SK-N-SH (cell line): ENCODE measurements around the gene SIRPB1.

Experiments used
- CHD2 ChIP-seq: fragments of 150-350 bp; IDR thresholded peaks from 2 replicates; pipeline ENCODE4 v1.6.1; 2018; ENCODE audit warnings: low read length; ENCODE audit not compliant: partially characterized antibody
- NRF1 ChIP-seq: IDR thresholded peaks from 2 replicates; pipeline ENCODE4 v1.6.1; 2012; ENCODE audit warnings: low read depth, mild to moderate bottlenecking, low read length
- TF ChIP-seq, protein P1 (sequence below): fragments of 200-600 bp; sonication (generic); IDR thresholded peaks from 2 replicates; pipeline ENCODE4 v1.6.1; 2017; ENCODE audit warnings: antibody characterized with exemption, mild to moderate bottlenecking, moderate library complexity
- TF ChIP-seq, protein P2 (sequence below): IDR thresholded peaks from 2 replicates; pipeline ENCODE4 v1.4.0; 2012; ENCODE audit warnings: low read depth, borderline replicate concordance
- TF ChIP-seq, protein P3 (sequence below): IDR thresholded peaks from 2 replicates; pipeline ENCODE4 v1.4.0; 2012; ENCODE audit warnings: low read depth, borderline replicate concordance

DNA sequence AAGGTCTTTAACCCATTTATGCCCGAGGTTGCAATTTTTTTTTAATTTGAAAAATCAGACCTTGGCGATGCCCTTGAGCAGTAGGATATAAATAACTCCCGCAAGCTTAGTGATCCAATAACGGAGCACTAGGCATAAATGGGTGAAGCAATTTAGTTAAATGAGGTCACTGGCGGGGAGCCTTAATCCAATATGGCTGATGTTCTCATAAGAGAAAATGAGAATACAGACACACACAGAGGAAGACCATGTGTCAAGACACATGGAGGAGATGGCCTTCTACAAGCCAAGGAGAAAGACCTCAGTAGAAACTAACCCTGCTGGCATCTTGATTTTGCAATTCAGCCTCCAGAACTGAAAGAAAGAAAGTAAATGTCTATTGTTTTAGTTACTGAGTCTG lies 37.0 kb upstream of the SIRPB1 start:
- TF ChIP-seq CHD2 (no peak), NRF1 (no peak)
- TF ChIP-seq, protein P1, sequence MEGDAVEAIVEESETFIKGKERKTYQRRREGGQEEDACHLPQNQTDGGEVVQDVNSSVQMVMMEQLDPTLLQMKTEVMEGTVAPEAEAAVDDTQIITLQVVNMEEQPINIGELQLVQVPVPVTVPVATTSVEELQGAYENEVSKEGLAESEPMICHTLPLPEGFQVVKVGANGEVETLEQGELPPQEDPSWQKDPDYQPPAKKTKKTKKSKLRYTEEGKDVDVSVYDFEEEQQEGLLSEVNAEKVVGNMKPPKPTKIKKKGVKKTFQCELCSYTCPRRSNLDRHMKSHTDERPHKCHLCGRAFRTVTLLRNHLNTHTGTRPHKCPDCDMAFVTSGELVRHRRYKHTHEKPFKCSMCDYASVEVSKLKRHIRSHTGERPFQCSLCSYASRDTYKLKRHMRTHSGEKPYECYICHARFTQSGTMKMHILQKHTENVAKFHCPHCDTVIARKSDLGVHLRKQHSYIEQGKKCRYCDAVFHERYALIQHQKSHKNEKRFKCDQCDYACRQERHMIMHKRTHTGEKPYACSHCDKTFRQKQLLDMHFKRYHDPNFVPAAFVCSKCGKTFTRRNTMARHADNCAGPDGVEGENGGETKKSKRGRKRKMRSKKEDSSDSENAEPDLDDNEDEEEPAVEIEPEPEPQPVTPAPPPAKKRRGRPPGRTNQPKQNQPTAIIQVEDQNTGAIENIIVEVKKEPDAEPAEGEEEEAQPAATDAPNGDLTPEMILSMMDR, result no peak
- TF ChIP-seq, protein P2, sequence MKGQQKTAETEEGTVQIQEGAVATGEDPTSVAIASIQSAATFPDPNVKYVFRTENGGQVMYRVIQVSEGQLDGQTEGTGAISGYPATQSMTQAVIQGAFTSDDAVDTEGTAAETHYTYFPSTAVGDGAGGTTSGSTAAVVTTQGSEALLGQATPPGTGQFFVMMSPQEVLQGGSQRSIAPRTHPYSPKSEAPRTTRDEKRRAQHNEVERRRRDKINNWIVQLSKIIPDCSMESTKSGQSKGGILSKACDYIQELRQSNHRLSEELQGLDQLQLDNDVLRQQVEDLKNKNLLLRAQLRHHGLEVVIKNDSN, result no peak
- TF ChIP-seq, protein P3, sequence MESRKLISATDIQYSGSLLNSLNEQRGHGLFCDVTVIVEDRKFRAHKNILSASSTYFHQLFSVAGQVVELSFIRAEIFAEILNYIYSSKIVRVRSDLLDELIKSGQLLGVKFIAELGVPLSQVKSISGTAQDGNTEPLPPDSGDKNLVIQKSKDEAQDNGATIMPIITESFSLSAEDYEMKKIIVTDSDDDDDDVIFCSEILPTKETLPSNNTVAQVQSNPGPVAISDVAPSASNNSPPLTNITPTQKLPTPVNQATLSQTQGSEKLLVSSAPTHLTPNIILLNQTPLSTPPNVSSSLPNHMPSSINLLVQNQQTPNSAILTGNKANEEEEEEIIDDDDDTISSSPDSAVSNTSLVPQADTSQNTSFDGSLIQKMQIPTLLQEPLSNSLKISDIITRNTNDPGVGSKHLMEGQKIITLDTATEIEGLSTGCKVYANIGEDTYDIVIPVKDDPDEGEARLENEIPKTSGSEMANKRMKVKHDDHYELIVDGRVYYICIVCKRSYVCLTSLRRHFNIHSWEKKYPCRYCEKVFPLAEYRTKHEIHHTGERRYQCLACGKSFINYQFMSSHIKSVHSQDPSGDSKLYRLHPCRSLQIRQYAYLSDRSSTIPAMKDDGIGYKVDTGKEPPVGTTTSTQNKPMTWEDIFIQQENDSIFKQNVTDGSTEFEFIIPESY, result no peak
